Measurements from ENCODE around the gene SNAP91. TPM values are rescaled to one million over a fixed set of nuclear protein-coding genes. Genes with fewer than 3 reads are reported as not detected.

Gene SNAP91
- total RNA-seq, 4 donors from 2014 or later = 1.8 to 18.1 TPM; not detected in 2

GRCh38 chr6:83509441-83509840, 199.5 kb downstream of the SNAP91 start:
- H3K27ac ChIP-seq = no peak overlapping the region
- DNase-seq = no peak
- no peaks in the 10 kb centered on the region for H3K27me3 ChIP-seq
- TF ChIP-seq CTCF (IDR thresholded peaks at IDR 0.05) (no peak), POLR2A (IDR thresholded peaks at IDR 0.05) (no peak)
- no peaks in the 10 kb centered on the region for H3K4me1 ChIP-seq
- H3K4me3 ChIP-seq = no peak overlapping the region
- H3K36me3 ChIP-seq = no peaks in the 10 kb centered on the region
- intact Hi-C loops (cut with DNase I; ENCODE audit: low total_unique reads) = no loop called here
- no peaks in the 10 kb centered on the region for H3K9me3 ChIP-seq

- intact Hi-C loops (cut with DNase I; ENCODE audit: low total_unique reads) = no loop called here
- H3K27ac ChIP-seq = no peak overlapping the region
- no peak overlapping the region for H3K4me3 ChIP-seq
- no peaks in the 10 kb centered on the region for H3K36me3 ChIP-seq
- no peaks in the 10 kb centered on the region for H3K4me1 ChIP-seq
- no peaks in the 10 kb centered on the region for H3K9me3 ChIP-seq
- DNase-seq = no peak
- no peaks in the 10 kb centered on the region for H3K27me3 ChIP-seq
- TF ChIP-seq POLR2A (IDR thresholded peaks at IDR 0.05) (no peak), CTCF (IDR thresholded peaks at IDR 0.05) (no peak)
Measured at GRCh38 chr6:83505356-83505755, 203.5 kb downstream of the SNAP91 start.

Other genes with a start within 250 kb of the SNAP91 start
- 10 to 100 TPM in 1 of 4 donors, under 1 TPM in 3; 0.26 to 72.0 (median 0.46) TPM for gene PRSS35, start 196.6 kb downstream of the SNAP91 start, total RNA-seq
- gene RIPPLY2, start 144.3 kb upstream of the SNAP91 start, total RNA-seq = under 1 TPM in 1 of 4 donors, not detected in 3; 0.90 TPM
- 10 to 100 TPM in 2 of 4 donors, 1 to 10 TPM in 2; 9.3 to 59.2 (median 9.9) TPM for gene CYB5R4, start 150.6 kb upstream of the SNAP91 start, total RNA-seq